ENCODE measurements around the gene BORCS6. TPM values are rescaled to one million over a fixed set of nuclear protein-coding genes. Genes with fewer than 3 reads are reported as not detected.

Gene BORCS6
- 10 to 100 TPM in 2 of 4 donors, 1 to 10 TPM in 2; 7.9 to 13.8 (median 10.8) TPM for polyA plus RNA-seq
- long read RNA-seq, donor 1, result 0 reads
- long read RNA-seq, donor 2, partial matches to known transcripts, result 0 of 2 reads
- long read RNA-seq, donor 2, other reads (novel, unspliced or antisense), result 0 of 2 reads
- long read RNA-seq, donor 3, transcript BORCS6-201 (1 exons, 2,575 nt), result major isoform, 6 of 6 reads
- long read RNA-seq, donor 3, partial matches to known transcripts, result 0 of 6 reads
- long read RNA-seq, donor 3, other reads (novel, unspliced or antisense), result 0 of 6 reads
- long read RNA-seq, donor 4, partial matches to known transcripts, result 0 of 1 reads
- long read RNA-seq, donor 4, other reads (novel, unspliced or antisense), result 0 of 1 reads
- long read RNA-seq, donor 5, transcript BORCS6-201 (1 exons, 2,575 nt), result major isoform, 11 of 11 reads
- long read RNA-seq, donor 5, partial matches to known transcripts, result 0 of 11 reads
- long read RNA-seq, donor 5, other reads (novel, unspliced or antisense), result 0 of 11 reads
- long read RNA-seq, donor 6, transcript BORCS6-201 (1 exons, 2,575 nt), result major isoform, 12 of 12 reads
- long read RNA-seq, donor 6, partial matches to known transcripts, result 0 of 12 reads
- long read RNA-seq, donor 6, other reads (novel, unspliced or antisense), result 0 of 12 reads
- long read RNA-seq, donor 7, transcript BORCS6-201 (1 exons, 2,575 nt), result major isoform, 11 of 11 reads
- long read RNA-seq, donor 7, partial matches to known transcripts, result 0 of 11 reads
- long read RNA-seq, donor 7, other reads (novel, unspliced or antisense), result 0 of 11 reads
- long read RNA-seq, donor 8, partial matches to known transcripts, result 0 of 1 reads
- long read RNA-seq, donor 8, other reads (novel, unspliced or antisense), result 0 of 1 reads
- long read RNA-seq, donor 9, partial matches to known transcripts, result 0 of 2 reads
- long read RNA-seq, donor 9, other reads (novel, unspliced or antisense), result 0 of 2 reads
- long read RNA-seq, donor 10, transcript BORCS6-201 (1 exons, 2,575 nt), result major isoform, 9 of 9 reads
- long read RNA-seq, donor 10, partial matches to known transcripts, result 0 of 9 reads
- long read RNA-seq, donor 10, other reads (novel, unspliced or antisense), result 0 of 9 reads

- no peaks in the 10 kb centered on the region for H3K36me3 ChIP-seq (ENCODE audit: control insufficient read depth in 3 of 3, insufficient read depth in 2 of 3, low read depth in 1 of 3, low read length in 3 of 3)
- peaks cover 6 to 35% (median 6%) of the 10 kb centered on the region in 3 donors for H3K4me1 ChIP-seq (ENCODE audit: control insufficient read depth in 3 of 3, insufficient read depth in 2 of 3, low read depth in 1 of 3, low read length in 2 of 3)
- H3K27me3 ChIP-seq (ENCODE audit: control insufficient read depth in 3 of 3, insufficient read depth in 3 of 3, low read length in 3 of 3), result no peaks in the 10 kb centered on the region
- H3K27ac ChIP-seq (ENCODE audit: low read depth in 1 of 3, low read length in 2 of 3), result peak within 1 kb of the TSS; percentile 86 to 99 (median 97)
- FAIRE-seq (no peak), DNase-seq (peak; percentile 98 to 100)
- WGBS, 3 donors, result 0% methylated on average over 56 to 70 of the region's 70 CpGs
- no peaks in the 10 kb centered on the region for H3K9me3 ChIP-seq (ENCODE audit: control insufficient read depth in 2 of 2, insufficient read depth in 1 of 2, low read depth in 1 of 2, low read length in 1 of 2)
- H3K4me3 ChIP-seq (ENCODE audit: low read depth in 1 of 3, low read length in 3 of 3), result peak within 1 kb of the TSS; percentile 82 to 92 (median 90)
Observed at GRCh38 chr17:8189711-8190477, at the start of gene BORCS6. Gene BORCS6, minus strand, starts transcription at chr17:8190180. Its CDS starts 40 bp downstream, at chr17:8190140.

- DNase-seq (no peak), FAIRE-seq (no peak)
- Histone ChIP-seq H3K36me3 (ENCODE audit: control insufficient read depth in 3 of 3, insufficient read depth in 2 of 3, low read depth in 1 of 3, low read length in 3 of 3) (peaks cover 22 to 74% (median 23%) of the 10 kb centered on the region in 3 donors), H3K4me3 (ENCODE audit: low read depth in 1 of 3, low read length in 3 of 3) (no peak overlapping the region), H3K27ac (ENCODE audit: low read depth in 1 of 3, low read length in 2 of 3) (no peak overlapping the region), H3K9me3 (ENCODE audit: control insufficient read depth in 2 of 2, insufficient read depth in 1 of 2, low read depth in 1 of 2, low read length in 1 of 2) (no peaks in the 10 kb centered on the region), H3K27me3 (ENCODE audit: control insufficient read depth in 3 of 3, insufficient read depth in 3 of 3, low read length in 3 of 3) (no peaks in the 10 kb centered on the region), H3K4me1 (ENCODE audit: control insufficient read depth in 3 of 3, insufficient read depth in 2 of 3, low read depth in 1 of 3, low read length in 2 of 3) (no peaks in the 10 kb centered on the region)
- WGBS, 3 donors, result 84 to 94% (median 87%) methylated on average over 4 of the region's 4 CpGs
Observed at GRCh38 chr17:8237886-8238285, 47.9 kb upstream of the BORCS6 start.

GRCh38 chr17:8237175-8237574 is 47.2 kb upstream of the BORCS6 start:
- Histone ChIP-seq H3K9me3 (ENCODE audit: control insufficient read depth in 2 of 2, insufficient read depth in 1 of 2, low read depth in 1 of 2, low read length in 1 of 2) (no peaks in the 10 kb centered on the region), H3K27ac (ENCODE audit: low read depth in 1 of 3, low read length in 2 of 3) (peak overlapping the region in 1 of 3 donors; percentile 37), H3K4me3 (ENCODE audit: low read depth in 1 of 3, low read length in 3 of 3) (no peak overlapping the region), H3K36me3 (ENCODE audit: control insufficient read depth in 3 of 3, insufficient read depth in 2 of 3, low read depth in 1 of 3, low read length in 3 of 3) (peaks cover 26 to 78% (median 27%) of the 10 kb centered on the region in 3 donors), H3K27me3 (ENCODE audit: control insufficient read depth in 3 of 3, insufficient read depth in 3 of 3, low read length in 3 of 3) (no peaks in the 10 kb centered on the region), H3K4me1 (ENCODE audit: control insufficient read depth in 3 of 3, insufficient read depth in 2 of 3, low read depth in 1 of 3, low read length in 2 of 3) (no peaks in the 10 kb centered on the region)
- 76 to 78% (median 77%) methylated on average over 7 of the region's 7 CpGs for WGBS, 3 donors
- DNase-seq (peak in 1 of 2 donors; percentile 25), FAIRE-seq (no peak)

- no peaks in the 10 kb centered on the region for H3K9me3 ChIP-seq (ENCODE audit: control insufficient read depth in 2 of 2, insufficient read depth in 1 of 2, low read depth in 1 of 2, low read length in 1 of 2)
- H3K27me3 ChIP-seq (ENCODE audit: control insufficient read depth in 3 of 3, insufficient read depth in 3 of 3, low read length in 3 of 3), result no peaks in the 10 kb centered on the region
- 95 to 98% (median 97%) methylated on average over 7 of the region's 7 CpGs for whole genome bisulfite sequencing, 3 donors
- no peak overlapping the region for H3K27ac ChIP-seq (ENCODE audit: low read depth in 1 of 3, low read length in 2 of 3)
- no peak for FAIRE-seq
- DNase-seq, result no peak
- peaks cover 29 to 81% (median 36%) of the 10 kb centered on the region in 3 donors for H3K36me3 ChIP-seq (ENCODE audit: control insufficient read depth in 3 of 3, insufficient read depth in 2 of 3, low read depth in 1 of 3, low read length in 3 of 3)
- no peaks in the 10 kb centered on the region for H3K4me1 ChIP-seq (ENCODE audit: control insufficient read depth in 3 of 3, insufficient read depth in 2 of 3, low read depth in 1 of 3, low read length in 2 of 3)
- H3K4me3 ChIP-seq (ENCODE audit: low read depth in 1 of 3, low read length in 3 of 3), result no peak overlapping the region
Observed at GRCh38 chr17:8235676-8236075, 45.7 kb upstream of the BORCS6 start.

GRCh38 chr17:8234361-8235270 is 44.6 kb upstream of the BORCS6 start:
- Histone ChIP-seq H3K9me3 (ENCODE audit: control insufficient read depth in 2 of 2, insufficient read depth in 1 of 2, low read depth in 1 of 2, low read length in 1 of 2) (no peaks in the 10 kb centered on the region), H3K4me3 (ENCODE audit: low read depth in 1 of 3, low read length in 3 of 3) (no peak overlapping the region), H3K27me3 (ENCODE audit: control insufficient read depth in 3 of 3, insufficient read depth in 3 of 3, low read length in 3 of 3) (no peaks in the 10 kb centered on the region), H3K36me3 (ENCODE audit: control insufficient read depth in 3 of 3, insufficient read depth in 2 of 3, low read depth in 1 of 3, low read length in 3 of 3) (peaks cover 38 to 82% (median 39%) of the 10 kb centered on the region in 3 donors), H3K4me1 (ENCODE audit: control insufficient read depth in 3 of 3, insufficient read depth in 2 of 3, low read depth in 1 of 3, low read length in 2 of 3) (no peaks in the 10 kb centered on the region), H3K27ac (ENCODE audit: low read depth in 1 of 3, low read length in 2 of 3) (no peak overlapping the region)
- DNase-seq, result no peak
- no peak for FAIRE-seq
- WGBS, 3 donors, result 94 to 96% (median 95%) methylated on average over 20 to 21 of the region's 21 CpGs

GRCh38 chr17:8231701-8232100 is 41.7 kb upstream of the BORCS6 start:
- H3K27me3 ChIP-seq (ENCODE audit: control insufficient read depth in 3 of 3, insufficient read depth in 3 of 3, low read length in 3 of 3), result no peaks in the 10 kb centered on the region
- FAIRE-seq (no peak), DNase-seq (no peak)
- H3K27ac ChIP-seq (ENCODE audit: low read depth in 1 of 3, low read length in 2 of 3), result no peak overlapping the region
- no peak overlapping the region for H3K4me3 ChIP-seq (ENCODE audit: low read depth in 1 of 3, low read length in 3 of 3)
- 94 to 96% (median 96%) methylated on average over 10 of the region's 10 CpGs for WGBS, 3 donors
- H3K4me1 ChIP-seq (ENCODE audit: control insufficient read depth in 3 of 3, insufficient read depth in 2 of 3, low read depth in 1 of 3, low read length in 2 of 3), result peaks cover 0 to 11% (median 0%) of the 10 kb centered on the region in 3 donors
- H3K36me3 ChIP-seq (ENCODE audit: control insufficient read depth in 3 of 3, insufficient read depth in 2 of 3, low read depth in 1 of 3, low read length in 3 of 3), result peaks cover 32 to 88% (median 41%) of the 10 kb centered on the region in 3 donors
- no peaks in the 10 kb centered on the region for H3K9me3 ChIP-seq (ENCODE audit: control insufficient read depth in 2 of 2, insufficient read depth in 1 of 2, low read depth in 1 of 2, low read length in 1 of 2)

GRCh38 chr17:8227238-8227581 is 37.2 kb upstream of the BORCS6 start:
- Histone ChIP-seq H3K4me3 (ENCODE audit: low read depth in 1 of 3, low read length in 3 of 3) (peak overlapping the region in 1 of 3 donors; percentile 46), H3K9me3 (ENCODE audit: control insufficient read depth in 2 of 2, insufficient read depth in 1 of 2, low read depth in 1 of 2, low read length in 1 of 2) (no peaks in the 10 kb centered on the region), H3K27ac (ENCODE audit: low read depth in 1 of 3, low read length in 2 of 3) (peak overlapping the region in 2 of 3 donors; percentile 76 to 83), H3K36me3 (ENCODE audit: control insufficient read depth in 3 of 3, insufficient read depth in 2 of 3, low read depth in 1 of 3, low read length in 3 of 3) (peaks cover 13 to 49% (median 16%) of the 10 kb centered on the region in 3 donors), H3K27me3 (ENCODE audit: control insufficient read depth in 3 of 3, insufficient read depth in 3 of 3, low read length in 3 of 3) (no peaks in the 10 kb centered on the region), H3K4me1 (ENCODE audit: control insufficient read depth in 3 of 3, insufficient read depth in 2 of 3, low read depth in 1 of 3, low read length in 2 of 3) (peaks cover 0 to 25% (median 4%) of the 10 kb centered on the region in 3 donors)
- FAIRE-seq (no peak), DNase-seq (no peak)
- WGBS, 3 donors, result 88 to 91% (median 90%) methylated on average over 4 of the region's 4 CpGs
